Liver (tissue), 3 donors: ENCODE measurements around the gene GALNT10.

Experiments used
- ATF3 ChIP-seq: IDR thresholded peaks from 2 replicates; pipeline ENCODE4 v1.6.1; 2016; ENCODE audit warnings: antibody characterized with exemption
- HNF4G ChIP-seq: IDR thresholded peaks from 2 replicates; pipeline ENCODE4 v1.6.1; 2016; ENCODE audit warnings: antibody characterized with exemption
- TAF1 ChIP-seq: conservative IDR thresholded peaks from 2 replicates; pipeline ENCODE4 v1.6.1; 2016; ENCODE audit warnings: antibody characterized with exemption, mild to moderate bottlenecking
- TF ChIP-seq, protein P1 (sequence below): fragments of 150-350 bp; IDR thresholded peaks from 2 replicates; pipeline ENCODE4 v1.5.1; 2017; ENCODE audit warnings: improper control_type of control experiment, low read depth, low read length; ENCODE audit not compliant: missing input control
- donor health status: healthy.
- donor health status: healthy.

- TF ChIP-seq, protein P1, sequence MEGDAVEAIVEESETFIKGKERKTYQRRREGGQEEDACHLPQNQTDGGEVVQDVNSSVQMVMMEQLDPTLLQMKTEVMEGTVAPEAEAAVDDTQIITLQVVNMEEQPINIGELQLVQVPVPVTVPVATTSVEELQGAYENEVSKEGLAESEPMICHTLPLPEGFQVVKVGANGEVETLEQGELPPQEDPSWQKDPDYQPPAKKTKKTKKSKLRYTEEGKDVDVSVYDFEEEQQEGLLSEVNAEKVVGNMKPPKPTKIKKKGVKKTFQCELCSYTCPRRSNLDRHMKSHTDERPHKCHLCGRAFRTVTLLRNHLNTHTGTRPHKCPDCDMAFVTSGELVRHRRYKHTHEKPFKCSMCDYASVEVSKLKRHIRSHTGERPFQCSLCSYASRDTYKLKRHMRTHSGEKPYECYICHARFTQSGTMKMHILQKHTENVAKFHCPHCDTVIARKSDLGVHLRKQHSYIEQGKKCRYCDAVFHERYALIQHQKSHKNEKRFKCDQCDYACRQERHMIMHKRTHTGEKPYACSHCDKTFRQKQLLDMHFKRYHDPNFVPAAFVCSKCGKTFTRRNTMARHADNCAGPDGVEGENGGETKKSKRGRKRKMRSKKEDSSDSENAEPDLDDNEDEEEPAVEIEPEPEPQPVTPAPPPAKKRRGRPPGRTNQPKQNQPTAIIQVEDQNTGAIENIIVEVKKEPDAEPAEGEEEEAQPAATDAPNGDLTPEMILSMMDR: no peak
- TF ChIP-seq ATF3: no peak
- no peak for TF ChIP-seq HNF4G
- TF ChIP-seq TAF1: no peak
These were observed 32.8 kb downstream of the GALNT10 start for GRCh38 chr5:154223320-154223719.
